Keratinocyte (primary cell): Measurements from ENCODE around the gene SMPD1. TPM values are rescaled to one million over a fixed set of nuclear protein-coding genes. Genes with fewer than 3 reads are reported as not detected.

Experiments used
- DNase-seq: peaks from one replicate; pipeline ENCODE4 v3.0.0-alpha.2; 2011; ENCODE audit warnings: low read depth, missing footprints, low spot score
- FAIRE-seq: peaks from 2 replicates; lab custom pipeline; 2011; peaks lifted over from hg19 to GRCh38; lab: Jason Lieb, UNC
- H2AFZ ChIP-seq: 2 replicates; pipeline ENCODE4 v1.6.0; 2012; ENCODE audit warnings: low read length, control low read depth, inconsistent platforms; ENCODE audit not compliant: control insufficient read depth
- H3K27ac ChIP-seq: 2 replicates; pipeline ENCODE4 v1.5.1; 2011; ENCODE audit warnings: low read length; ENCODE audit not compliant: control insufficient read depth, insufficient read depth
- H3K27me3 ChIP-seq: 3 replicates; pipeline ENCODE4 v1.6.0; 2011; ENCODE audit warnings: low read length; ENCODE audit not compliant: control insufficient read depth, insufficient read depth; ENCODE audit errors: extremely low read depth
- H3K36me3 ChIP-seq, 2 experiments: 2 replicates in 1 of 2; 3 replicates in 1 of 2; pipeline ENCODE4 v1.5.1; 2011; ENCODE audit warnings: low read length in 2 of 2, mild to moderate bottlenecking in 1 of 2; ENCODE audit not compliant: control insufficient read depth in 2 of 2, insufficient read depth in 2 of 2; ENCODE audit errors: extremely low read depth in 1 of 2
- H3K4me1 ChIP-seq: 3 replicates; pipeline ENCODE4 v1.5.1; 2011; ENCODE audit warnings: low read length; ENCODE audit not compliant: control insufficient read depth, insufficient read depth; ENCODE audit errors: extremely low read depth
- H3K4me2 ChIP-seq: 3 replicates; pipeline ENCODE4 v1.6.0; 2011; ENCODE audit warnings: low read depth, low read length; ENCODE audit not compliant: control insufficient read depth, insufficient read depth; ENCODE audit errors: extremely low read depth
- H3K4me3 ChIP-seq, 3 experiments: fragments of 200-600 bp in 1 of 3; sonication (generic) in 1 of 3; 2 replicates in 2 of 3; 3 replicates in 1 of 3; pipeline ENCODE4 v1.5.1; 2011 to 2016; ENCODE audit warnings: low read length in 3 of 3, mild to moderate bottlenecking in 3 of 3, control low read depth in 2 of 3, inconsistent platforms in 1 of 3, low read depth in 1 of 3, mixed read lengths in 1 of 3, mixed run types in 1 of 3, moderate library complexity in 1 of 3; ENCODE audit not compliant: control insufficient read depth in 2 of 3, insufficient read depth in 2 of 3; ENCODE audit errors: extremely low read depth in 1 of 3
- H3K79me2 ChIP-seq: 2 replicates; pipeline ENCODE4 v1.6.0; 2012; ENCODE audit warnings: low read length; ENCODE audit not compliant: control insufficient read depth, insufficient read depth
- H3K9ac ChIP-seq: 3 replicates; pipeline ENCODE4 v1.6.0; 2011; ENCODE audit warnings: low read length; ENCODE audit not compliant: control insufficient read depth, insufficient read depth; ENCODE audit errors: extremely low read depth
- H3K9me1 ChIP-seq: 3 replicates; pipeline ENCODE4 v1.6.0; 2011; ENCODE audit warnings: low read length; ENCODE audit not compliant: control insufficient read depth, insufficient read depth; ENCODE audit errors: extremely low read depth
- H3K9me3 ChIP-seq: 2 replicates; pipeline ENCODE4 v1.5.1; 2012; ENCODE audit warnings: low read depth, low read length; ENCODE audit not compliant: control insufficient read depth
- H4K20me1 ChIP-seq: 3 replicates; pipeline ENCODE4 v1.6.0; 2011; ENCODE audit warnings: low read length; ENCODE audit not compliant: control insufficient read depth, insufficient read depth; ENCODE audit errors: extremely low read depth
- EZH2 ChIP-seq: IDR thresholded peaks from one replicate; pipeline ENCODE4 v1.6.1; 2012; ENCODE audit warnings: inconsistent platforms, mild to moderate bottlenecking, low read length, moderate library complexity
- dilution Hi-C: fragments of 300-500 bp; cut with MboI; formaldehyde crosslinking; loops from one replicate; pipeline ENCODE4 v1.7.0; 2020; ENCODE audit warnings: low sequenced_read_pairs; ENCODE audit not compliant: extremely low pct_ligation_motif_present
- polyA plus RNA-seq, 5 experiments: library from polyadenylated mRNA; depleted of rRNA in 3 of 5; stranded (reverse) in 3 of 5; stranded (forward) in 1 of 5; unstranded in 1 of 5; fragments of >200 nt; gene quantifications; 1 replicate in 1 of 5; 2 replicates in 3 of 5; 3 replicates in 1 of 5; pipeline versions ENCODE4 v1.2.1 to v1.2.3, GENCODE V29; 2011 to 2012; ENCODE audit warnings: missing spikeins in 2 of 5, low read depth in 1 of 5, low replicate concordance in 1 of 5
- TF ChIP-seq, protein P1 (sequence below), 3 experiments: IDR thresholded peaks in 1 of 3; conservative IDR thresholded peaks in 1 of 3; optimal IDR thresholded peaks in 1 of 3; 2 replicates in 2 of 3; 3 replicates in 1 of 3; pipeline versions ENCODE3 to v1.5.1; 2011; ENCODE audit warnings: low read length in 3 of 3, mild to moderate bottlenecking in 3 of 3, moderate library complexity in 2 of 3, control low read depth in 1 of 3, inconsistent platforms in 1 of 3; ENCODE audit not compliant: insufficient read depth in 2 of 3; ENCODE audit errors: extremely low read depth in 1 of 3

Gene SMPD1
- polyA plus RNA-seq, 1 donor (not counting 4 experiments of a cell fraction or from before 2014, with no cell fraction given), result 8.0 TPM

DNA sequence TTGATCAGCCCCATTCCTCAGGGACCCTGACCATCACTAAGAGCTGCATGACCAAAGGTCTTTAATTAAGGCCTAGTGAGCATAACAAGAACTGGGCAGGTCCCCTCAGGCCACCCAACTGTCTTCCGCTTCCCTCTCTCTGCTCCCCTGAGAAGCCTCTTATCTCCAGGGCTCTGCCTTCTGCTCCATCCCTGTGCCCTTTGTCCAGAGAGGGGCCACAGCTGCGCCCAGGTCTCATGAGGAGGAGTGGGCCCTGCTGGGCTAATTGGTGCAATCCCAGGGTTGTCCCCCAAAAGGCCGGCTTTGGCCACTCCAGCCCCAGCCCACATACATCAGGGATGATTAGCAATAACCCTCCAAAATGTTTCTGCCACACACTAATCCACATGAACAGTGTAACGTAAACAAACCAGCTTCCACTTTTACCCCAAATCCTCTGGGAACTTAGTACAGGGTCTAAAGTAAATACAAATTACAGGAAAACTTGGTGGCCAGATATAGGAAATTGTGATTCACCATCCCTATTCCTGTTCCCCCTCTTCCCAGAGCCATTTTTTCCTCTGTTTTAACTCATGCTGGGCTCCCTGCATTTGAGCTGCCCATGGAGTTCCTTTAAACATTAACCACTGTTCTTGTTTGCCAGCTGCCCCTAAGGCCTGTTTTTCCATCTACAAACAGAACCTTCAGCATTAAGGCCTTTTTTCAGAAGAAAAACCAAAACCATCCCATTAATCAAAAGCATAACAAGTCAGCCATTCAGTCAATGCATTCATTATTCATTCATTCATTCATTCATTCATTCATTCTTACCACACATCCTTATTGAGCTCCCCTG lies 35.4 kb upstream of the SMPD1 start:
- H3K27ac ChIP-seq, result no peak overlapping the region
- H3K4me1 ChIP-seq, result peaks cover 6% of the 10 kb centered on the region
- no peaks in the 10 kb centered on the region for H3K36me3 ChIP-seq
- dilution Hi-C loops, result no loop called here
- no peaks in the 10 kb centered on the region for H3K9me1 ChIP-seq
- FAIRE-seq (no peak), DNase-seq (no peak)
- no peaks in the 10 kb centered on the region for H3K79me2 ChIP-seq
- no peak overlapping the region for H3K9ac ChIP-seq
- TF ChIP-seq EZH2, result no peak
- TF ChIP-seq, protein P1, sequence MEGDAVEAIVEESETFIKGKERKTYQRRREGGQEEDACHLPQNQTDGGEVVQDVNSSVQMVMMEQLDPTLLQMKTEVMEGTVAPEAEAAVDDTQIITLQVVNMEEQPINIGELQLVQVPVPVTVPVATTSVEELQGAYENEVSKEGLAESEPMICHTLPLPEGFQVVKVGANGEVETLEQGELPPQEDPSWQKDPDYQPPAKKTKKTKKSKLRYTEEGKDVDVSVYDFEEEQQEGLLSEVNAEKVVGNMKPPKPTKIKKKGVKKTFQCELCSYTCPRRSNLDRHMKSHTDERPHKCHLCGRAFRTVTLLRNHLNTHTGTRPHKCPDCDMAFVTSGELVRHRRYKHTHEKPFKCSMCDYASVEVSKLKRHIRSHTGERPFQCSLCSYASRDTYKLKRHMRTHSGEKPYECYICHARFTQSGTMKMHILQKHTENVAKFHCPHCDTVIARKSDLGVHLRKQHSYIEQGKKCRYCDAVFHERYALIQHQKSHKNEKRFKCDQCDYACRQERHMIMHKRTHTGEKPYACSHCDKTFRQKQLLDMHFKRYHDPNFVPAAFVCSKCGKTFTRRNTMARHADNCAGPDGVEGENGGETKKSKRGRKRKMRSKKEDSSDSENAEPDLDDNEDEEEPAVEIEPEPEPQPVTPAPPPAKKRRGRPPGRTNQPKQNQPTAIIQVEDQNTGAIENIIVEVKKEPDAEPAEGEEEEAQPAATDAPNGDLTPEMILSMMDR (optimal IDR thresholded peaks at IDR 0.05 in 1 of 3, IDR thresholded peaks at IDR 0.05 in 1 of 3, conservative IDR thresholded peaks at IDR 0.05 in 1 of 3; ENCODE audit: extremely low read depth in 1 of 3, insufficient read depth in 2 of 3, low read length in 3 of 3), result no peak
- no peak overlapping the region for H3K4me2 ChIP-seq
- H3K27me3 ChIP-seq, result no peaks in the 10 kb centered on the region
- no peak overlapping the region for H2AFZ ChIP-seq
- no peak overlapping the region for H3K4me3 ChIP-seq
- H3K9me3 ChIP-seq, result no peaks in the 10 kb centered on the region
- no peaks in the 10 kb centered on the region for H4K20me1 ChIP-seq

DNA sequence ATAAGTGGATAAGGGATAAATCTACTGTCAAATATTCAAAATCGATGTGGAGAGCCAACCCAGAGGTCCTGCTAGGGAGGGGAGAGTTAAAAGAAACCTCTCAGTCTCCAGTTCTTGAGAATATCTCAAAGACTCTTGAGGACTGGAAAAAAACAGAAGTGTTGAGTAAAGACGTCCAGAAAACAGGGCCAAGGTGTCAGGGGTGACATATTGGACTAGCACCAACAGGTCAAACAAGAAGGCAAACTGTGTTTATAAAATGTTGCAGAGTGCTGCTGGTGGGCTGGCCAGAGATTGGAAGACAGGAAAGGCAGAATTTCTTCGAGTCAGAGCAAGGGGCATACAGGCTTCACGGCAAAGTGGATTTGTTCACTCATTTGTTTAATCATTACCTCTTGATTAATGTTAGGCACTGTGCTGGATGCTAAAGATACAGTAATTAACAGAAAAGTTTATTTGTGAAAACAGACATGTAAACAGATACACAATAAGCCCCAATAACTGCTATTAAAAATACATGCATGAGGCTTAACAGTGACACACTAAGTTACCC lies 33.7 kb upstream of the SMPD1 start:
- Histone ChIP-seq H3K79me2 (no peaks in the 10 kb centered on the region), H3K36me3 (no peaks in the 10 kb centered on the region), H4K20me1 (no peaks in the 10 kb centered on the region), H3K27ac (no peak overlapping the region), H3K9me1 (no peaks in the 10 kb centered on the region), H3K4me3 (no peak overlapping the region), H2AFZ (peak overlapping the region; percentile 85), H3K4me1 (peaks cover 6% of the 10 kb centered on the region), H3K4me2 (peak overlapping the region; percentile 50), H3K27me3 (no peaks in the 10 kb centered on the region), H3K9ac (no peak overlapping the region), H3K9me3 (no peaks in the 10 kb centered on the region)
- DNase-seq, result no peak
- dilution Hi-C loops, result no loop called here
- no peak for FAIRE-seq
- TF ChIP-seq, protein P1 (optimal IDR thresholded peaks at IDR 0.05 in 1 of 3, IDR thresholded peaks at IDR 0.05 in 1 of 3, conservative IDR thresholded peaks at IDR 0.05 in 1 of 3; ENCODE audit: extremely low read depth in 1 of 3, insufficient read depth in 2 of 3, low read length in 3 of 3), result no peak
- no peak for TF ChIP-seq EZH2
